Measurements from ENCODE around the gene SAPCD2. TPM values are rescaled to one million over a fixed set of nuclear protein-coding genes. Genes with fewer than 3 reads are reported as not detected.

SAPCD2 gene
- total and polyA plus RNA-seq, 2 of the 8 experiments (the other 6 are each of a cell fraction or from before 2014, with no cell fraction given) = 12.7 to 32.1 TPM

DNA sequence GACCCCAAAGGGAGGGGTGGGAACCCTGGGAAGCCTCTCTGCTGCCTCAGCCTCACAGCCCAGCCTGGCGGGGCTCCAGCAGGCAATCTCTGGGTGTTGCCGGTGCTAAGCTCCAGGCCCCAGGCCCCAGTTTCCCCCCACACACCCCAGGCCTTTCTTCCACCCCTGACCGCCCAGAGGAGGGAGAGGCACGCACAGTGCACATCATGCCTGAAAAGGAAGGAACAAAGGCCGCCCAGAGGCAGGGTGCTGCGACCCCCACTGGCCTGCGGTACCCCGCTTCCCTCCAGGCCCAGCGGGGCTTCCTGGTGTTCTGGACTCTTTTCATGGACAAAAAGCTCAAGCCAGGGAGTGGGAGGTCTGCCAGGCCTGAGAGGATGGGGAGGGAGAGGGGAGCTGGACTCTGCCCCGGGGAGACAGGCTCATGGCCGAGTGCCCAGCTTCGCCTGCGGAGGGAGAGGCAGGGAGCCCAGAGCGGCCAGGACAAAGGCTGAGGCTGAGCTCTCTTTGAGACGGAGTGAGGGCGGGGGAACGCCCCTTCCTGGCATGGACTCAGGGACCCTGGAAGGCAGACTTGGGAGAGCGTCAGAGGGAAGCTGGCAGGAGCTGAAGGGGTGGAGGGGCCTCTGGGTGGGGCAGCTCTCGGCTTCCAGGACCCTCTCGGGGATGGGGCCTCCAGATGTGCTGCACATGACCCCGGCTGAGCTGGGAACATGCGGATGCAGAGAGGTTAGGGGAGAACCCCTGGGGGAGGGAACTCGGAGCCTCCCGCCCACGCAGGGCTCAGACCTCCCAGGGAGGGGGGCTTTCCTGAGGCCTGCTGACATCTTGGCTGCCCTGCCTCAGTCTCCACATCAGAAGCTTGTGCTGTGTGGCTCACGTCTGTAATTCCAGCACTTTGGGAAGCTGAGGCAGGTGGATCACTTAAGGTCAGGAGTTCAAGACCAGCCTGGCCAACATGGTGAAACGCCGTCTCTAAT is 14.7 kb downstream of the SAPCD2 start:
- peaks cover 0 to 18% (median 11%) of the 10 kb centered on the region in 4 experiments; a peak in 5 of 7 replicates for H3K4me1 ChIP-seq (replicated peaks in 1 of 4; ENCODE audit: control insufficient read depth in 3 of 4, insufficient read depth in 4 of 4, low read length in 3 of 4)
- H3K14ac ChIP-seq (ENCODE audit: insufficient read length) = no peak overlapping the region
- WGBS, 2 experiments (ENCODE audit: extremely low coverage in 1 of 2, insufficient coverage in 1 of 2, insufficient read length in 1 of 2, insufficient replicate concordance in 2 of 2, low coverage in 1 of 2, low lambda C conversion rate in 2 of 2, missing lambda C conversion rate in 1 of 2) = 71% methylated on average over 22 of the region's 28 CpGs; no CpG with 5 or more reads in 1 of the 2 experiments
- no peak overlapping the region for H2AFZ ChIP-seq (ENCODE audit: low read length)
- DNase-seq (ENCODE audit: low read depth in 1 of 2, low spot score in 2 of 2) (no peak), FAIRE-seq (no peak)
- no peaks in the 10 kb centered on the region for H3K79me2 ChIP-seq (ENCODE audit: control insufficient read depth in 1 of 2, insufficient read depth in 2 of 2, low read length in 2 of 2)
- H2BK120ac ChIP-seq (replicated peaks; ENCODE audit: low read depth, low read length) = no peak overlapping the region
- no peak overlapping the region for H3K4ac ChIP-seq (replicated peaks; ENCODE audit: insufficient read length, low read depth, low read length)
- no peaks in the 10 kb centered on the region for H3K9me3 ChIP-seq (ENCODE audit: insufficient read depth in 2 of 2, low read depth in 1 of 2, low read length in 1 of 2)
- no peak overlapping the region for H2BK15ac ChIP-seq (ENCODE audit: low read length)
- no peak overlapping the region for H2BK12ac ChIP-seq (ENCODE audit: low read depth, low read length)
- H2BK5ac ChIP-seq (ENCODE audit: low read depth, low read length) = peak overlapping the region; percentile 13; the same call in 1 of the 2 replicates
- no peak overlapping the region for H3K9ac ChIP-seq (replicated peaks in 1 of 4; ENCODE audit: extremely low read depth in 1 of 4, low read depth in 3 of 4, low read length in 3 of 4)
- TF ChIP-seq EGR1 (IDR thresholded peaks at IDR 0.05; ENCODE audit: borderline replicate concordance, low read depth, low read length) = peak; percentile 34; the same call in 1 of the 2 replicates
- TF ChIP-seq JUND (IDR thresholded peaks at IDR 0.05; ENCODE audit: low read length) = no peak
- H3K4me3 ChIP-seq (ENCODE audit: extremely low read depth in 1 of 4, insufficient read depth in 2 of 4, low read depth in 3 of 4, low read length in 4 of 4) = no peak overlapping the region
- H3K79me1 ChIP-seq (ENCODE audit: low read depth, low read length) = no peaks in the 10 kb centered on the region
- ChIA-PET POLR2A (ENCODE audit: partially characterized antibody) (interaction anchor here (0.9 to 1.4 kb wide), 5 partner anchors 10 to 181 kb away, joined by 3 to 5 read pairs (median 3); partner anchors contain the start of gene SAPCD2), CTCF (ENCODE audit: partially characterized antibody) (interaction anchor here (0.6 to 8.6 kb wide), 15 partner anchors 9 to 507 kb away, joined by 3 to 156 read pairs (median 4); partner anchors contain the start of genes NPDC1, RNF224 and SAPCD2)
- H3K23ac ChIP-seq (ENCODE audit: insufficient read length) = no peak overlapping the region
- no peak overlapping the region; a peak in 1 of 4 replicates for H3K4me2 ChIP-seq (ENCODE audit: insufficient read depth in 1 of 2, low read depth in 2 of 2, low read length in 2 of 2)
- H3K23me2 ChIP-seq (ENCODE audit: low read depth, low read length) = peaks cover 9% of the 10 kb centered on the region; the same call in 1 of the 2 replicates
- H4K8ac ChIP-seq (ENCODE audit: extremely low read depth, insufficient read depth, low read length) = peak overlapping the region; percentile 88; the same call in 1 of the 2 replicates
- peaks cover 10 to 45% (median 36%) of the 10 kb centered on the region in 4 experiments for H3K27me3 ChIP-seq (replicated peaks in 1 of 4; ENCODE audit: control insufficient read depth in 3 of 4, extremely low read depth in 1 of 4, insufficient read depth in 3 of 4, low read length in 3 of 4)
- H3K27ac ChIP-seq (ENCODE audit: low read depth, low read length) = no peak overlapping the region
- H4K91ac ChIP-seq (replicated peaks; ENCODE audit: insufficient read length, low read length) = peak overlapping the region; percentile 55
- H2BK20ac ChIP-seq (ENCODE audit: low read length) = no peak overlapping the region
- no peak overlapping the region for H3K56ac ChIP-seq (replicated peaks; ENCODE audit: insufficient read length, low read depth, low read length)
- H3K18ac ChIP-seq (ENCODE audit: extremely low read depth, low read length) = no peak overlapping the region; the same call in none of the 2 replicates
- no peaks in the 10 kb centered on the region for H3K36me3 ChIP-seq (ENCODE audit: control insufficient read depth in 2 of 4, insufficient read depth in 4 of 4, low read length in 3 of 4)
- peaks cover 0 to 2% of the 10 kb centered on the region in 2 experiments for H4K20me1 ChIP-seq (replicated peaks in 1 of 2; ENCODE audit: control insufficient read depth in 1 of 2, insufficient read depth in 2 of 2, low read length in 2 of 2)
- H4K5ac ChIP-seq (ENCODE audit: insufficient read length, low read depth, low read length) = no peak overlapping the region
- H2AK5ac ChIP-seq (ENCODE audit: low read depth, low read length) = no peak overlapping the region
